Measurements from ENCODE around the gene TMEM44.

GRCh38 chr3:194596906-194597305, 36.3 kb downstream of the TMEM44 start:
- TF ChIP-seq CTCF (IDR thresholded peaks at IDR 0.05) (no peak), POLR2A (IDR thresholded peaks at IDR 0.05) (no peak), POLR2AphosphoS5 (IDR thresholded peaks at IDR 0.05) (no peak)
